ENCODE results near the gene TSPAN18. TPM values are rescaled to one million over a fixed set of nuclear protein-coding genes. Genes with fewer than 3 reads are reported as not detected.

TSPAN18 gene
- total RNA-seq, 1 donor from 2014 or later: 31.7 TPM

DNA sequence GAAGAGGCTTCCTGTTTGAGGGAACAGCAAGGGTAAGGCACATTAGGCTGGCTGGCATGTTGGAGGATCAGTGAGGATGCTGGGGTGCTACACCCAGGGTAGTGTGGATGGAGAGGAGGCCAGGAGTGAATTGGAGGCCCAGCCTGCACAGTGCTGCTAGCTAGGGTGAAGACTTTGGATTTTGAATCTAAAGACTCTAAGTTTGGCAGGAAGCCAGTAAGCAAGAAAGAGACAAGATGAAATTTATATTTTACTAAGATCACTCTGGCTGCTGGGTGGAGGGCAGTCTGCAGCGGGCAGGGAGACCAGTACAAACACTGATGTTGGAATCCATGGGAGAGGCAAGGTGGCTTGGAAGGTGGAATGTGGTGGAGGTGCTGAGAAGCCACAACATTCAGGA is 43.6 kb downstream of the TSPAN18 start:
- no peak overlapping the region for H3K27ac ChIP-seq (ENCODE audit: low read depth, low read length)
- no peak overlapping the region for H3K4me2 ChIP-seq (ENCODE audit: low read length)
- H3K9me3 ChIP-seq (ENCODE audit: insufficient read depth, low read depth, low read length): no peaks in the 10 kb centered on the region
- peaks cover 17% of the 10 kb centered on the region for H3K4me1 ChIP-seq (ENCODE audit: insufficient read depth, low read length)
- Mint-ChIP-seq H3K9me3 (ENCODE audit: unreplicated experiment) (peaks cover 9% of the 10 kb centered on the region), H3K27me3 (ENCODE audit: low read depth, unreplicated experiment) (peaks cover 9% of the 10 kb centered on the region), H3K4me1 (ENCODE audit: low read depth, unreplicated experiment) (peaks cover 7% of the 10 kb centered on the region), H3K4me3 (ENCODE audit: unreplicated experiment) (no peak overlapping the region), H3K27ac (ENCODE audit: unreplicated experiment) (no peak overlapping the region), H3K36me3 (ENCODE audit: low read depth, unreplicated experiment) (peaks cover 9% of the 10 kb centered on the region)
- H2AFZ ChIP-seq (ENCODE audit: low read depth, low read length): no peak overlapping the region
- no peaks in the 10 kb centered on the region for H3K36me3 ChIP-seq (ENCODE audit: insufficient read depth, low read length)
- no peaks in the 10 kb centered on the region for H4K20me1 ChIP-seq (ENCODE audit: insufficient read depth, low read length)
- H3K9ac ChIP-seq (ENCODE audit: low read length): no peak overlapping the region
- no peak overlapping the region for H3K4me3 ChIP-seq (ENCODE audit: insufficient read depth, low read depth, low read length)
- no peak for TF ChIP-seq CTCF (IDR thresholded peaks at IDR 0.05; ENCODE audit: insufficient read depth, low read depth, low read length)
- TF ChIP-seq EZH2 (IDR thresholded peaks at IDR 0.05; ENCODE audit: insufficient read depth, low read length): no peak
- H3K79me2 ChIP-seq (ENCODE audit: insufficient read depth, low read length): no peaks in the 10 kb centered on the region
- DNase-seq (ENCODE audit: low read depth) (no peak), FAIRE-seq (no peak)
- H3K27me3 ChIP-seq (ENCODE audit: insufficient read depth, low read length): peaks cover 9% of the 10 kb centered on the region

DNA sequence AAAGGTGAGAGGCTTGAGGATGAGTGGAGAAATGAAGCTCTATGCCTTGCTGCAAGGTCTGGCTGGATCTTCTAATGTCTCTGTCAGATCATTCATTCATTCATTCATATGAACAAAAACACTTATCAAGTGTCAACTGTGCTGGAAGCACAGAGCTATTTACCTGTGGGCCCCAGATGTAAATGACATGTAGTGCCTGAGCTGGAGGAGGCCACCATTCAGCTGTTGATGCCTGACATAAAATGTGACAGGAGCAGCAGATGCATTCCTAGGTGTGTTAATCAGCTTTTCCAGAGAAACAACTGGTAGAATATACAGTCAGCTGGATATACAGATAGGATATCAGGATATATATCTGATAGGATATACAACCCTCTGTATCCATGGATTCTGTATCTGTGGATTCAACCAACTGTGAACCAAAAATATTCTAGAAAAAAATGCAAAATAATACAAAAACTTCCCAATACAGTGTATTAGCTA is 44.5 kb downstream of the TSPAN18 start:
- peaks cover 5% of the 10 kb centered on the region for H3K36me3 Mint-ChIP-seq (ENCODE audit: low read depth, unreplicated experiment)
- no peak for FAIRE-seq

More for the DNA sequence above, 44.5 kb downstream of the TSPAN18 start:
- TF ChIP-seq CTCF (IDR thresholded peaks at IDR 0.05; ENCODE audit: insufficient read depth, low read depth, low read length) (no peak), EZH2 (IDR thresholded peaks at IDR 0.05; ENCODE audit: insufficient read depth, low read length) (no peak)
- no peak for DNase-seq (ENCODE audit: low read depth)
- Mint-ChIP-seq H3K27ac (ENCODE audit: unreplicated experiment) (no peak overlapping the region), H3K4me1 (ENCODE audit: low read depth, unreplicated experiment) (peaks cover 7% of the 10 kb centered on the region), H3K4me3 (ENCODE audit: unreplicated experiment) (no peak overlapping the region), H3K27me3 (ENCODE audit: low read depth, unreplicated experiment) (peaks cover 11% of the 10 kb centered on the region), H3K9me3 (ENCODE audit: unreplicated experiment) (peaks cover 9% of the 10 kb centered on the region)
- H3K79me2 ChIP-seq (ENCODE audit: insufficient read depth, low read length): no peaks in the 10 kb centered on the region
- H2AFZ ChIP-seq (ENCODE audit: low read depth, low read length): no peak overlapping the region
- no peaks in the 10 kb centered on the region for H3K36me3 ChIP-seq (ENCODE audit: insufficient read depth, low read length)
- no peaks in the 10 kb centered on the region for H4K20me1 ChIP-seq (ENCODE audit: insufficient read depth, low read length)
- H3K9ac ChIP-seq (ENCODE audit: low read length): no peak overlapping the region
- peaks cover 10% of the 10 kb centered on the region for H3K4me1 ChIP-seq (ENCODE audit: insufficient read depth, low read length)
- H3K27ac ChIP-seq (ENCODE audit: low read depth, low read length): no peak overlapping the region
- no peak overlapping the region for H3K4me2 ChIP-seq (ENCODE audit: low read length)
- H3K27me3 ChIP-seq (ENCODE audit: insufficient read depth, low read length): peaks cover 13% of the 10 kb centered on the region
- no peaks in the 10 kb centered on the region for H3K9me3 ChIP-seq (ENCODE audit: insufficient read depth, low read depth, low read length)
- no peak overlapping the region for H3K4me3 ChIP-seq (ENCODE audit: insufficient read depth, low read depth, low read length)
